GM21576 (cell line): ENCODE data around the gene ISLR.
"Not testable (repeated sequence)": the region's sequence is repeated elsewhere in the genome, so short reads cannot be mapped to it uniquely, and the experiment has no call there.

Experiments used
- ATAC-seq: cut with Tn5 transposase; IDR thresholded peaks from one replicate; pipeline ENCODE4 v1.9.1; 2021; ENCODE audit warnings: mild to moderate bottlenecking, moderate library complexity; ENCODE audit not compliant: unreplicated experiment

Gene ISLR

GRCh38 chr15:74136814-74137536 lies 36.5 kb upstream of the ISLR start:
- ATAC-seq = no peak

- no peak for ATAC-seq
These were observed 36.0 kb upstream of the ISLR start for GRCh38 chr15:74137537-74137894.

GRCh38 chr15:74138642-74139041 lies 34.9 kb upstream of the ISLR start:
- no peak for ATAC-seq

GRCh38 chr15:74141591-74141990 lies 31.9 kb upstream of the ISLR start:
- ATAC-seq = no peak

GRCh38 chr15:74144153-74144775 lies 29.2 kb upstream of the ISLR start:
- ATAC-seq = no peak

- ATAC-seq = no peak
These were observed 27.2 kb upstream of the ISLR start for GRCh38 chr15:74146277-74146800.

- ATAC-seq = no peak
These were observed 26.5 kb upstream of the ISLR start for GRCh38 chr15:74147051-74147450.

GRCh38 chr15:74155766-74156417 lies 17.6 kb upstream of the ISLR start:
- ATAC-seq = no peak

GRCh38 chr15:74156678-74157411 lies 16.7 kb upstream of the ISLR start:
- no peak for ATAC-seq

- no peak for ATAC-seq
These were observed 15.4 kb upstream of the ISLR start for GRCh38 chr15:74157868-74158827.

GRCh38 chr15:74158855-74159650 lies 14.5 kb upstream of the ISLR start:
- ATAC-seq = peak; percentile 75

- ATAC-seq = no peak
These were observed 13.7 kb upstream of the ISLR start for GRCh38 chr15:74159773-74160172.

GRCh38 chr15:74160390-74160789 lies 13.1 kb upstream of the ISLR start:
- ATAC-seq = not testable (repeated sequence)

GRCh38 chr15:74162195-74162536 lies 11.3 kb upstream of the ISLR start:
- ATAC-seq = not testable (repeated sequence)

GRCh38 chr15:74165461-74165860 lies 8.0 kb upstream of the ISLR start:
- no peak for ATAC-seq

GRCh38 chr15:74167891-74168331 lies 5.6 kb upstream of the ISLR start:
- ATAC-seq = no peak

GRCh38 chr15:74168711-74169126 lies 4.8 kb upstream of the ISLR start:
- no peak for ATAC-seq

GRCh38 chr15:74170071-74170844 lies 3.3 kb upstream of the ISLR start:
- ATAC-seq = no peak
